HEK293T (cell line): ENCODE data around the gene BCAR3.

Experiments
- ARNT ChIP-seq: fragments of 450-650 bp; IDR thresholded peaks from 2 replicates; pipeline ENCODE4 v1.6.1; 2017; ENCODE audit warnings: mild to moderate bottlenecking
- BHLHE40 ChIP-seq: fragments of 450-650 bp; IDR thresholded peaks from 2 replicates; pipeline ENCODE4 v1.6.1; 2016; ENCODE audit warnings: mild to moderate bottlenecking, moderate library complexity, borderline replicate concordance
- FOXA1 ChIP-seq: fragments of 450-650 bp; IDR thresholded peaks from 2 replicates; pipeline ENCODE4 v1.6.1; 2016; ENCODE audit warnings: mild to moderate bottlenecking
- FOXK2 ChIP-seq: fragments of 450-650 bp; IDR thresholded peaks from 2 replicates; pipeline ENCODE4 v1.6.1; 2016; ENCODE audit warnings: mild to moderate bottlenecking
- FOXM1 ChIP-seq: fragments of 450-650 bp; IDR thresholded peaks from 2 replicates; pipeline ENCODE4 v1.6.1; 2017; ENCODE audit warnings: mild to moderate bottlenecking, borderline replicate concordance
- HDGF ChIP-seq: fragments of 450-650 bp; IDR thresholded peaks from 2 replicates; pipeline ENCODE4 v1.6.1; 2017; ENCODE audit warnings: antibody characterized with exemption, borderline replicate concordance
- L3MBTL2 ChIP-seq: fragments of 450-650 bp; conservative IDR thresholded peaks from 2 replicates; pipeline ENCODE4 v1.6.1; 2016; ENCODE audit warnings: mild to moderate bottlenecking
- NFRKB ChIP-seq: fragments of 450-650 bp; IDR thresholded peaks from 2 replicates; pipeline ENCODE4 v1.6.1; 2016; ENCODE audit warnings: mild to moderate bottlenecking, moderate library complexity
- SP1 ChIP-seq: fragments of 450-650 bp; IDR thresholded peaks from 2 replicates; pipeline ENCODE4 v1.6.1; 2017
- SUZ12 ChIP-seq: fragments of 450-650 bp; IDR thresholded peaks from 2 replicates; pipeline ENCODE4 v1.6.1; 2016; ENCODE audit warnings: mild to moderate bottlenecking
- TARDBP ChIP-seq: fragments of 450-650 bp; IDR thresholded peaks from 2 replicates; pipeline ENCODE4 v1.6.1; 2016
- ZNF384 ChIP-seq: fragments of 450-650 bp; IDR thresholded peaks from 2 replicates; pipeline ENCODE4 v1.6.1; 2016
- TF ChIP-seq, protein P1 (sequence below): fragments of 450-650 bp; IDR thresholded peaks from 2 replicates; pipeline ENCODE4 v1.6.1; 2016

DNA sequence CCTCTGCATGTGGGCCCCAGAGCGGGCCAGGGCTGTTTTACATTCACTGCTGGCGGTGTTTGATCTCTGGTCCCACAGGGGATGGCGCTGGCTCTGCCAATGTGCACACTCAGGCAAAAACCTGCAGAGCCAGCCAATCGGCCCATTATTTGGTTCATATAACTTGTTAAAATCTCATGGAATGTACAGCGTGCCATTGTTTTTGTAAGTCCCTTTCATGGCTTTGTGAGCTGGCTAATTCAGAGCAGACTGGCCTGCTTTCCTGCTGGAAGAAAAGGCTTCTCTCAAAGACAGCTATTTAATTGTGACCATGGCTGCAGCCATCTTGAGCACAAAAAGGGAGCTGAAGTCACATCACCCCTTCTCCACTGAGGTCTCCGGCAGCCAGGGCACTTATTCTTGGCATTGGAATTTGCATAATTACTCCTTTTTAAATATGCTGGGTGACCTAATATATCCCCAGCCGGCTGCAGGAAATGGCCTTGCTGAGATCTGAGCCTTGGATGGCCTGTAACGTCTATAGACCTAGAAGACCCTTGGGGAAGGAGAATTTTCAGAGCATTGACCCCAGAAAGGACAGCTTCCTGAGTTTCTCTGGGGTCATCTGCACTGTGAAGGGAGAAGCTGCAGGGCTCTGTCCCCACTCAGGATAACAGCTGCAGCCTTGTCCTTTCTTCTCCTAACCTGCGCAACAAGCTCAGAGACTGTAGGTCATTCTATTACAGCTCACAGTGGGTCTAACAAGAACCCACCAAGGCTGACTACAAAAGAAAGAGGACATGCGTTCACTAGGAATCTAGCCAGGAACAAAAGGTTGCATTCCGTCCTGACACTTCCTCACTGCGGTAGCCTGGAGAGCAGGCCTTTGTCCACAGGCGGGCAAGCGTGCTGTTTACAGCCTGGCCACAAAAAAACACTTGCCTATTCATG is 45.8 kb downstream of the BCAR3 start:
- TF ChIP-seq NFRKB: no peak
- no peak for TF ChIP-seq SP1
- TF ChIP-seq, protein P1, sequence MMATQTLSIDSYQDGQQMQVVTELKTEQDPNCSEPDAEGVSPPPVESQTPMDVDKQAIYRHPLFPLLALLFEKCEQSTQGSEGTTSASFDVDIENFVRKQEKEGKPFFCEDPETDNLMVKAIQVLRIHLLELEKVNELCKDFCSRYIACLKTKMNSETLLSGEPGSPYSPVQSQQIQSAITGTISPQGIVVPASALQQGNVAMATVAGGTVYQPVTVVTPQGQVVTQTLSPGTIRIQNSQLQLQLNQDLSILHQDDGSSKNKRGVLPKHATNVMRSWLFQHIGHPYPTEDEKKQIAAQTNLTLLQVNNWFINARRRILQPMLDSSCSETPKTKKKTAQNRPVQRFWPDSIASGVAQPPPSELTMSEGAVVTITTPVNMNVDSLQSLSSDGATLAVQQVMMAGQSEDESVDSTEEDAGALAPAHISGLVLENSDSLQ: no peak
- no peak for TF ChIP-seq TARDBP
- no peak for TF ChIP-seq FOXA1
- no peak for TF ChIP-seq FOXK2
- no peak for TF ChIP-seq FOXM1
- no peak for TF ChIP-seq SUZ12
- TF ChIP-seq BHLHE40: no peak
- no peak for TF ChIP-seq L3MBTL2
- TF ChIP-seq ZNF384: no peak
- TF ChIP-seq ARNT: no peak
- no peak for TF ChIP-seq HDGF
